ENCODE measurements around the gene USP34. TPM values are rescaled to one million over a fixed set of nuclear protein-coding genes. Genes with fewer than 3 reads are reported as not detected.
"Not testable (repeated sequence)": the region's sequence is repeated elsewhere in the genome, so short reads cannot be mapped to it uniquely, and the experiment has no call there.

The USP34 gene
- total RNA-seq, 1 donor, result 154 TPM

GRCh38 chr2:61456746-61457420, 14.0 kb downstream of the USP34 start:
- H3K4me3 ChIP-seq (ENCODE audit: low read depth, low read length), result no peak overlapping the region
- no peak for DNase-seq (ENCODE audit: low read depth)
- no peak for TF ChIP-seq CTCF (IDR thresholded peaks at IDR 0.05; ENCODE audit: insufficient read depth, low read depth, low read length)

GRCh38 chr2:61456070-61456745, 14.7 kb downstream of the USP34 start:
- no peak overlapping the region for H3K4me3 ChIP-seq (ENCODE audit: low read depth, low read length)
- DNase-seq (ENCODE audit: low read depth), result no peak
- no peak for TF ChIP-seq CTCF (IDR thresholded peaks at IDR 0.05; ENCODE audit: insufficient read depth, low read depth, low read length)

- H3K4me3 ChIP-seq (ENCODE audit: low read depth, low read length); DNase-seq (ENCODE audit: low read depth): not testable (repeated sequence)
Observed at GRCh38 chr2:61454972-61455371, 15.9 kb downstream of the USP34 start.

- no peak for DNase-seq (ENCODE audit: low read depth)
Observed at GRCh38 chr2:61454383-61454782, 16.5 kb downstream of the USP34 start.

GRCh38 chr2:61452392-61452791, 18.5 kb downstream of the USP34 start:
- DNase-seq (ENCODE audit: low read depth), result no peak
- no peak overlapping the region for H3K4me3 ChIP-seq (ENCODE audit: low read depth, low read length)
- TF ChIP-seq CTCF (IDR thresholded peaks at IDR 0.05; ENCODE audit: insufficient read depth, low read depth, low read length), result no peak

More at GRCh38 chr2:61454383-61454782, 16.5 kb downstream of the USP34 start:
- no peak for TF ChIP-seq CTCF (IDR thresholded peaks at IDR 0.05; ENCODE audit: insufficient read depth, low read depth, low read length)
- no peak overlapping the region for H3K4me3 ChIP-seq (ENCODE audit: low read depth, low read length)

GRCh38 chr2:61451178-61451577, 19.7 kb downstream of the USP34 start:
- DNase-seq (ENCODE audit: low read depth), result no peak
- H3K4me3 ChIP-seq (ENCODE audit: low read depth, low read length), result no peak overlapping the region
- TF ChIP-seq CTCF (IDR thresholded peaks at IDR 0.05; ENCODE audit: insufficient read depth, low read depth, low read length), result no peak

GRCh38 chr2:61450144-61450543, 20.7 kb downstream of the USP34 start:
- no peak for DNase-seq (ENCODE audit: low read depth)
- no peak for TF ChIP-seq CTCF (IDR thresholded peaks at IDR 0.05; ENCODE audit: insufficient read depth, low read depth, low read length)

More at GRCh38 chr2:61450144-61450543, 20.7 kb downstream of the USP34 start:
- H3K4me3 ChIP-seq (ENCODE audit: low read depth, low read length), result no peak overlapping the region
